HG03439 (cell line): ENCODE data around the gene TMEM120A.

Experiments
- ATAC-seq: cut with Tn5 transposase; IDR thresholded peaks from one replicate; pipeline ENCODE4 v1.9.1; 2021; ENCODE audit warnings: mild to moderate bottlenecking, moderate library complexity; ENCODE audit not compliant: unreplicated experiment

The TMEM120A gene

DNA sequence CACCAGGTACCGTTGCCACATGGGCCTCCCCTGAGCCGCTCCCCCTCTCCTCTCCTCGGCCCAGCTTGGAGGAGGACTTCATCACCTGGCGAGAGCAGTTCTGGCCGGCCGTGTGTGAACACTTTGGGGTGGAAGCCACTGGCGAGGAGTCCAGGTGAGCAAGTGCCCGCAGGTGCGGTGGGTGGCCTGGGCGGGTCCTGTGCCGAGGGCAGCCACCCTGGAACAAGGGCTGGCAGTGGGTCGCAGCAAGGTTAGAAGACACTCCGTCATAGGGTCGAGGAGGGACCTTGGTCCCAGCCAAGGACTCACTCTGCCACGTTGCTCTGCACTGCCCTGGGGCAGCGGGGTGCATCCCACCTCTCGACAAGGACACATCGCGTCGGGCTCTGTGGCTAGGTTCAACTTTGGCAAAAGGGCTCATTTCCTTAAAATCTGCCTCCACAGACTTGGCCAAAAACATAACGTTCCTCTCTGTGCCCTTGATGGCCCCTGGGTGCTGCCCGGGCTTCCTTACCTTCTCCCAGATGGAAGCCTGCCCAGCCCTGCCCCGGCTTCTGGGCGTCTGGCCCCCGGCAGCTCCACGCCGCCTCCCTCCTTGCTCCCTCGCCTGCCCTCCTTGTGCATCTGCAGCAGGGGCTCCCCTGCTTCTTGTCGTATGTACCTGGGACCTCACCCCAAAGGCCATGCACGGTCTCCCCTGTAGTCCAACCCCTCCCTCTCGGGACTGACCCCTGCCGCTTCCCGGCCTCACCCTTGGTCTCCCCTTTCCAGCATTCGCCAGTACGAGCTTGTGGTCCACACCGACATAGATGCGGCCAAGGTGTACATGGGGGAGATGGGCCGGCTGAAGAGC is 12.7 kb downstream of the TMEM120A start:
- no peak for ATAC-seq

DNA sequence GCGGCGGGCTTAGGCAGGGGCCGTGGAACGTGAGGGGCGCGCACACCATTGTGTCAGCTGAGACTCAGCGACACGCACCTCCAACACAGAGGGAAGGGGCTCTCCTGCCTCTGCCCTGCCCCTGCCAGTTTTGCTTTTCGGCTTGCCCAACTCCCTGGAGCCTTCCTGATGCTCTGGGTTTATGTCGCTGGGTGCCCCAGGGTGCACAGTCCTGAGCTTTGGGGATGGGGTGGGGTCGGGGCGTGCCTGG is 13.3 kb downstream of the TMEM120A start:
- ATAC-seq: no peak

DNA sequence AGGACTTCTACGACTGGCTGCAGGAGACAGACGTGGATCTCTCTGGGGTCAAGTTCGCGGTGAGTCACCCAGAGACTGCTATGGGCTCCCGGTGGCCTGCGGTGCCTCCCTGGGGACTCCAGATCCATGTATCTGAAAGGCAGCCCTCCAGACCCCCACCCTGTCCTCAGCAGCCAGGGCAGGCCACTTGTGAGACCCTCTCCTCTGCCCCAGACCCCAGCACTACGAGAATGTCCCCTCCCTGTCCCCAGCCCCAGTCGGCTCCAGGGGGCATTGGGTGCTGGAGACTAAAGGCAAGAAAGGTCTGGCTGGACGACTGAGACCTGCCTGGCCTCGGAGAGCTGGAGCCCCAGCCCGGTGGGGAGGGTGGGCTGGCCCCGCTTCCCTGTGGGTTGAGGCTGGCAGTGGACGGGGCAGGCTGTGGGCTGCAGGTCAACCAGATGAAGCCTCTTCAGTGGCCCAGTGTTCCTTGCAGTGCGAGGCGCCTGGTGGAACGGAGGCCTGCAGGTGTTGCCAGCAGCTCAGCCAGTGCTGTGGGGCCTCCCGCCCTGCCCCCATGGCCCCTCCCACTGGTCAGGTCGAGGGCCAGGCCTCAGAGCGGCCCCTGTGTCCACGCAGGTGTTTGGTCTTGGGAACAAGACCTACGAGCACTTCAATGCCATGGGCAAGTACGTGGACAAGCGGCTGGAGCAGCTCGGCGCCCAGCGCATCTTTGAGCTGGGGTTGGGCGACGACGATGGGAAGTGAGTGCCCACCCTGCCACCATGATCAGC is 13.8 kb downstream of the TMEM120A start:
- no peak for ATAC-seq

DNA sequence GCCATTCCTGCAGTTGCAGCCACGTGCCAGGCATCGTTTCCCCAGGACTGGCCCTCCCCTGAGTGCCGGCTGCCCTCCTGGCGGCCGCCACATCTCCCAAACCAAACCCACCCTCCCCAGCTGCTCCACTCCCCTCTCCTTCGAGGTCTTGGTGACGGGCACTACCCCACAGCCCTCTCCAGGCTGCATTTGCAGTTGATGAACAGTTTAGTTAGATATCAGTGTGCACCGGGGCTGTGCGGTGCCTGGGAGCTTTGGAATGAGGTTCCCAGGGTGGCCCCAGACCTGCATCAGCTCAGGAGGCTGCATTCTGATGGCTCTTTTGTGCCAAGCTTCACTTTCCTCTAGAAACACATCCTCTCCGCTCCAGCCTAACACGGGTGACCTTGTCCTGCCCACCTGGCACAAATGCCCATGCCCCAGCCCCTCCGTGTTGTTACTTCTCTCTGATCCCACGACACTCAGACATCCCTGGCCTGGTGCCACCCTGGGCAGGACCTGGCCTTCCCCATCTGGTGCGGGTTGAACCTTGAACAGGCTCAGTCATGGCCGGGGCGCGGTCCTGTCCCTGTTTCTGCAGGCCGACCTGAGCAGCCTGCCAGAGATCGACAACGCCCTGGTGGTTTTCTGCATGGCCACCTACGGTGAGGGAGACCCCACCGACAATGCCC is 14.5 kb downstream of the TMEM120A start:
- no peak for ATAC-seq

DNA sequence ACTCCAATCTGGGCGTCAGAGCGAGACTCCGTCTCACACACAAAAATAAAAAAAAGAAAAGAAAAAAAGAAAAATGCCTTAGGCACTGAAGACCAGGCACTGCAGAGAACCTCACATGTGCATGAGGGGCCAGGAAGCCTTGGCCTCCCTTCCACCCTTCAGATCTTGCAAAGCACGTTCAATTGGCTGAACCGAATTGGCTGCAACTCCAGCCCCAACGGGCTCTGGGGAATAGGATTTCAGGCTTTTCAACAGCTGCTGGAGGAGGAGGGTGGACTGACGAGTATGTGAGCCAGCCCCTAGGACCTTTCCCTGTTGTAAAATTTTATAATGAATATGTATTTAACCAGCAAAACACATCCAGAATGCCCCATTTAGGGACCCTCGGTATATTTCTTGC is 16.7 kb downstream of the TMEM120A start:
- ATAC-seq: no peak

DNA sequence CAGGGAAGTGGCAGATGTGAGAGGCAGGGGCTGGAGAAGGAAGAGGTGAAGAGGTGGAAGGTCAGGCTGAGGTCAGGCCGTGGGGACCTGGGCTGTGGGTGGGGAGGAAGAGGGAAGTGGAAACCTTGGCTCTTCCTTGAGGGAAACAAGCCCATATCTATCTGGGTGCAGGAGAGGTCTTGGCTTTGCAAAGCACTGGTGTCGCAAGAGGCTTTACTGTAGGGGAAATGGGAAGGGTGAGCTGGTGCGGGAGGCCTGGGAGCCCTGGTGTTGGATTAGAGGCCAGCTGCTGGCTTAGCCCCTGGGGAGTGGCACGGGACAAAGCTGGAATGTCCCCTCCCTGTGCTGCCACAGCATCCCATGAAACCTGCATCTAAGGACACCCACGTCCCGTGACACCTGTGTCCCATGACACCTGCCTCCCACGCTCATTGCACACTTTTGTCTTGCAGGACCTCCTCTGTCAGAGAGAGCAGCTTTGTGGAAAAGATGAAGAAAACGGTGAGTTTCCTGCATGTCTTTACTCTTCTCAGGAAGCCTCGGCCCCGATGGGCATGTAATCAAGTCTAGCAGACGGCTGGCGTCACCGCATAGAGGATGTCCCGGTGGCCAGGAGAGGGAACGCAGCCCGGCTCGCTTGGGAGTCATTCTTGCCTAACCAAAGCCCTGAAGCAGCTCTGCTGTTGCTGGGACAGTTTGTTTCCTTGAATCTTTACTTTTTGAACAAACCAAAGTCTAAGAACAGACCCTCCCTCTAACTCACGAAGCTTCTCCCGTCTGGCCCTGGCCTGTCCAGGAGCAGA is 22.2 kb downstream of the TMEM120A start:
- no peak for ATAC-seq

DNA sequence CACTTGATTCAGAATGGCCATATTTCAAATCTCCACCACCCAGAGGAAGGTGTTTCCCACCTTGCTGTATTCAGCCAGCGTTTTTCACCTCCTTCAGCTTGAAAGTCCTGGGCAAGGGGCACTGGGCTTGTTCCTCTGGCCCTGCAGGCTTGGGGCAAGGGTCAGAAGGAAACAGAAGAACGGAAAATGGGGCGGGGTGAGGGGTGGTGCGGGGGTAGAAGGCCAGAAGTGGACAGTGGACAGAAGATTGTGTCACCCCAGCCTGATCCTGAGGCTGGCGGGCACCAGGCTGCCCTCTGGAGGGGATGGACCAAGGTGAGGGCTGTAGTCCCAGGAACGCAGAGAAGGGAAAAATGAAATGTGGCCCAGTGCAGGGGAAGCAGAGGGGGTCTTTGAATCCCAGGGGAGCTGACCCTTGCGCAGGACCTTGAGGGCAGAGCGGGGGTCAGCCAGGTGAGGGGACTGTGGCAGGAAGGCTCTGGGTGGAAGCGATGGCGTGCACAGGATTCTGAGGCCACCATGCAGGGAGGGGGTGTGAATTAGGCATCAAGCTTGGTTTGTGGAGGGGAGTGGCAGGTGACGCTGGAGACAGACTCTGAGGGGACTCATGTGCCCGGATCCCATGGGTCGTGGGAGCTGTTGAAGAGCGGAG is 23.0 kb downstream of the TMEM120A start:
- no peak for ATAC-seq

DNA sequence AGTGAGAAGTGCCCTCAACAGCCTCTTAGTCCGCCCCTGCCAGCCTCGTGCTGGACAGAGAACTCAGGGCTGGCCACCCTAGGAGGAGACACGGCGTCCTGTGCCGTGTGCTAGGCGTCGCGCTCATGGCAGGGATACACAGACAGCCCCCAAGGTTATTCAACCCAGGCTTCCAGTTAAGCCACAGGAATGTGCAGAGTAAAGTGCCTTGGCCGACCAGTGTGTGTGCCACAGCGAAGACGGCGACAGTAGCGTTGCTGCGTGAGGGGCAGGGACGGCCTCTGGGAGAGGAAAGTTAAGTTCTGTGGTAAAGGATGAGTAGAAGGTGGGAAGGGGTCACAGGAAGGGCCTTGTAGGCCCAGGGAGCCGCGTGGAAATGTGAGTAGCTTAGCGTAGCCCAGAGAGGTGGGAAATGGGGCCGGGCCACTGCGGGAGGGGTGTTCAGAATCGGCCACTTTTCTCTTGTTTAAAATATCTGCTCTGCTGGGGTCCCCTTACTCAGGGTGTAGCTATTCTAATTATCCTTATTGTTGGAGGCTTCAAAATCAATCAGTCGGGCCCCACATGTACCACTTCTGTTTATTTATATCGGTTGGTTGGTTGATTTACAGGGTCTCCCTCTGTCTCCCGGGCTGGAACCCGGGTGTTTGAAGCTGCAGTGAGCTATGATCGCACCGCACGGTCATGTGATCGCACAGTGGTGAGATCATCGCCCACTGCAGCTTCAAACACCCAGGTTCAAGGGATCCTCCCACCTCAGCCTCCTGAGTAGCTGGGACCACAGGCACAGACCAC is 24.5 kb downstream of the TMEM120A start:
- ATAC-seq: no peak

DNA sequence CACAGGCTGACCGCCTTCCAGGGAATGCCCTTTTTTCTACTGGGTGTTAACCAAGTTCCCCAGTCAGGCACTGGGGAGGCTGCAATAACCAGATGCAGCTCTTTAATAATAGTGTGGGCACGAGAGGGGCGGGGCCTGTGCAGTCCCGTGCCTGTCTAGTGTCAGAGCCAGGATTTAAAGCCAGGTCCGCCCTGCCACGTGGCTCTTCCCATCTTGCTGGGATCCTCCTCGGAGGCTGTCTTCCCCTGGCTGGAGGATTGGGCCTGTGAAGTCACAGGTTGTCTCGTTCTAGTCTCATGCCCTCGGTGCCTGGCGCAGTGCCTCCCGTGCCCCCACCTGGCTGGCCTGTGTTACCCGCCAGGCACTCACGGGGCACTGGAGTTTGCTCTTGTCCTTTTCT is 25.2 kb downstream of the TMEM120A start:
- ATAC-seq: no peak

DNA sequence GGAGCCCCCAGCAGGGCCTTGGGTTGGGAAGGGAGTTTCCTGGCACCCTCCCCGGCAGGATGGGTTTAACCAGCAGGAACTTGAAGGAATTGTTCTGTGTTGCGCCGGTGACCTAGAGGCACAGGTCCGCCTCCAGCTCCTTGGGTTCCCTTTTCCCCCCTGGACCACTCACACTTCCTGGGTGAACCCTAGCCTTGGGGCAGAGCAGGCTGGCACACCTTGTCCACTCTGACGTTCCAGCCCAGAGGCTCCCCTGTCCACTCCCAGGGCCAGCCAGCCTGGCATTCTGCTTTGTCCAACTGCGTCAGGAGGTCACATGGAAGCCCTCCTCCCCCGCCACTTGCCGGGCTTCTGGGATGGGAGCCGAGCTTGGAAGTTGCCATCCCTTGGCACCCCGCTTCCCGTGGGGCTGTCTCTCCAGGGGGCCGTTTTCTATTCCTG is 25.8 kb downstream of the TMEM120A start:
- no peak for ATAC-seq

DNA sequence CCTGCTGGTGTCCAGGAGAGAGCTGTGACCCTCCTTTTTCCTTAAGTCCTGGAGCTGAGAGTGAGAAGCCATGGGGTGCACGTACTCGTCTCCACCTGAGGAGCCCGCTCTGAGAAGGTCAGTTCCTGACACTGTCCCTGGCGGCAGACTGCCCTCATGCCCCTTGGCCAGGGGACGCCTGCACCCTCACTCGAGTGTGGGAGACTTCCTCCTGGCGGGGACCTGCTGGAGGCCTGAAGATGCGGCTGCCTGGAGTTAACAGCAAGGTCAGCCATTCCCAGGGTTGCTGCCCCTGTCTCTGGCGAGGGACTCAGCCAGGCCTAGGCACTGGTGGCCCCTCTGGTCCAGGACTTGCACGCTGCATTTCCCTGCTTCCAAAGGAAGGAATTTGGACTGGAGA is 26.4 kb downstream of the TMEM120A start:
- no peak for ATAC-seq

DNA sequence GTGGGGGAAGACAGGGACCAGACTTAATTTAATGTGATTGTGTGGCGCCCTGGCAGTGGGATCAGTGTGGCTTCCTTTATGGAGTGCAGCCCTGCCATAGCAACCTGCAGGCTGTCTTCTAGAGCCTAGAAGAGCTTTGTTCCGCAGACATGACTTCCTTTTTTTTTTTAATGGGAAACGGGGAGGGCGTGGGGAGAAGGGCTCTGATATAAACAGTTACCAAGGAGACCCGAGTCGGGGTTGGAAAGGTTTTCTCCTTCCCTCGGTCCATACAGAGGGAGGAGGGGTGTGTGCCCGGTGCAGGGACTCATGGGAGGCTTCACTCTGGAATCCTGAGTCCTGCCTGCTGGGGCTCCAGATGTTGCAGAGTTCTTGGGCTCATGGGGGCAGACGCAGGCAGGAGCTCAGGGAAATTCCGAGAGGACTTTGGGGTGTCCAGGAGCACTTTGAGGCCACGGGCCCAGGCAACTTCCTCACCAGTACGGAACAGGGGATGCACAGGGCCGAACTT is 26.9 kb downstream of the TMEM120A start:
- ATAC-seq: no peak

DNA sequence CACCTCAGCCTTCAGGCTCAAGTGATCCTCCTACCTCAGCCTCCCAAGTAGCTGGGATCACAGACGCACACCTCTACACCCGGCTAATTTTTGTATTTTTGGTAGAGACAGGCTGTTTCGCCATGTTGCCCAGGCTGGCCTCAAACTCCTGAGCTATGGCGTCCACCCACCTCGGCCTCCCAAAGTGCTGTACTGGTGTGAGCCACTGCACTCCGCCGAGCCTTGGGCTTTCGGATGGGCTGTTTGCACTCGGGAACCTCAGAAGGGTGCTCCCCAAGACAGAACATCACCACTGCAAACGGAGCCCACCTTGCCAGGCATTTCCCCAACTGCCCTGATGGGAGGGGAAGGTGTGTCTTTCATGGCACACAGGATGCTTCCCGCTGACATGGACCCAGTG is 27.3 kb downstream of the TMEM120A start:
- no peak for ATAC-seq

DNA sequence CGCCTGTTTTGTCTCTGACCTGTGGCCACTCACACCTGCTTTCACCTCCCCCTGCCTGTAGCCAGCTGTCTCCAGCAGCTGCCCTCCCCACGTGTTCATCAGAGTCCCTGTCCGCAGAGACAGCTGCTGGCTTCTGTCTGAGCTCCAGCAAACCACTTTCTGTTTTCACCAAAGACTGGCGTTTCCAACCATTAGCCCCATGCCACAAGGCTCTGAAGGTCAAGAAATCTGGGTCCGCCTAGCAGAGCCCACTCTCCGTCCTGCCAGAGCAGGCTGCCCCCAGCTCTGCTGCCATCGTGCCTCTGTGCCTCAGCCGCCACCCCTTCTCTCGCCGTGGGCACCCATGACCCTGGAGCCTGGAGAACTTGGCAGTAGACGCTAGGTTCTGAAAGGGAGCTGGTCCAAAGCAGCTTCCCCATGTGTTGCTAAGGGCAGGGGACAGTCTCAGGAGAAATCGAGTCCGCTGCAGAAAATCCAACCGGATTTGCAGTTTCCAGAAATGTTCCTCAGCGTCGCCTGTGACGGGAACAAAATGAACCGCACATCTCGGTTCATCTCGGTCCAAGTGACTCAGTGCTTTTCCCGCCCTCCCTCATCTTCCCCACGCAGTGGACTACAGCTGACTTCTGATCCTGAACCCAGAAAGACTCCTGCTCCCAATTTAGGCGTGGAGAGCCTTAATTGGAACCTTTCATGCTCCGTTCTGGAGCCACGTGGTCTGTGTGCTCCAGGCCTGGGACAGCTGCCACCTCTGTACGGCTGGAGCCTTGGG is 28.0 kb downstream of the TMEM120A start:
- no peak for ATAC-seq

DNA sequence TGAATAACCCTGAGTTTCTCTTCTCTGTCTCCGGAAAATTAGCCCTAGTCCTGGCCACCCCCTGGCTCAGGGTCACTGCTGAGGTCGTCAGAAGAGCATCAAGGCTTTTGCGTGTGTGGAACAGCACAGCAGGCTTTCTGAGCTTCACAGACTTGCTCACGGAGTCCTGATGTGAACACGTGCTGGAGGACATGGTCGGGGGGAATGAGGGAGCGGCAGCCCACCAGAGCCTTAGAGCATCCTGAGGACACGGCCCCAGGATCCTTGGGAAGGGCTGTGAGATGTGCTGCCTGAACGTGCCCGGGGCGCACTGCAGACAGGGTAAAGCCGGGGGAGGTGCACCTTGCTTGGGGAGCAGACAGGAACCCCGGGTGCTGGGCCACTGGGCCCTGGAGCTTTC is 28.8 kb downstream of the TMEM120A start:
- ATAC-seq: no peak

DNA sequence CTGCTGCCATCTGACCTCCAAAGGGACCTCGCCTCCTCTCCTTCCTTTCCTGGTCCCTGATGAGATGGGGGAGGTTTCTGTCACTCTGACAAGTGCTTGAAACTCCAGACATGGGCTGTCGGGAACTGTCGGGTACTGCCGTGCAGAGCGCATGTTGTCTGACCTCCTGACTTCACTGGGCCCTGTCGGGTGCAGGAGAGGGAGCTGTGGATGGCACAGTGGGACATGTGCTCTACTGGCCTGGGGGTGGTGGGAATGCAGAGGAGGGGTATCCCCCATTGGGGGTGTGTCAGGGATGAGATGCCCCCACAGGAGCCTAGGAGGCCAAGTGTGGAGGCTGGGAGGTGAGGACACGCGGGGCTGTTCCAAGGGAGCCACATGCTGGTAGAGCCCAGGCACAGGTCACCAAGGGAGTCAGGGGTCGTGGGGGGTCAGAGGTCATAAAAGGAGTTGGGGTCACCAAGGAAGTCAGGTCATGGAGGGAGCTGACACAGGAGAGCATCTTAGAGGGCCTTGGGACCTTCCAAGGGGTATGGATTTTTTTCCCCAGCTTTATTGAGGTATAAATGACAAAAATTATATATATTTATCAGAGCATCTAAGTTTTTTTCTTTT is 30.9 kb downstream of the TMEM120A start:
- no peak for ATAC-seq

DNA sequence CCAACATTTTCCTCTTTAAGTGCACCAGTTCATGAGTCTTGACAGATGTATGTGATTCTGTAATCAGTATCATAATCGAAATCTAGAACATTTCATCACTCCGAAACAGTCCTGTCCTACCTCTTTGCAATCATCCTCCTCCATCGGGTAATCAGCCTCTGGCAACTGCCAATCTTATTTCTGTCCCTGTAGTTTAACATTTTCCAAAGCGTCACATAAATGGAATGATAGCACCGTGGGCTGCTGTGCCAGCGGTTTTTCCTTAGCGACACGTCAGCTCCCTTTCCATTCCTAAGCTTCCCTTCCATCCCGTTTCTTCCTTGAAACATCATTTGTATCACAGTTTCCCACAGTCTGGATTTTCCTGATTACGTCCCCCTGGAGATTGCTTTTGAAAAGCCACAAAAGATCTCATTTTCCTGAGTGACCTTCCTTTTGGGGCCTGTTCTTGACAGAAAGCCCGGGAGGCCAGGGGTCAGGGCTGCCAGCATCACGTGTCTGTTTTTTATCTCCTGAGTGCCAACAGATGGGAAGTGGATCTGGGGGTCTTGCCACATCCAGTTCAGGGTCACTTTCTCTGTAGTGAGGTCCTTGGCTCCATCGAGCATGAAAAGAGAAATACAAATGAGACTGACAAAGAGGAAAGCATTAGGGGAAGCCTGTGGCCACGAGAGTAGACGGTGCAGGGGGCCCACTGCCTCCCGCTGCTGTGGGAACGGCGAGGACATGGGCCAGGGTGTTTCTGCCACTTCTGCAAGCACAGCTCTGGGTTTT is 31.6 kb downstream of the TMEM120A start:
- no peak for ATAC-seq

DNA sequence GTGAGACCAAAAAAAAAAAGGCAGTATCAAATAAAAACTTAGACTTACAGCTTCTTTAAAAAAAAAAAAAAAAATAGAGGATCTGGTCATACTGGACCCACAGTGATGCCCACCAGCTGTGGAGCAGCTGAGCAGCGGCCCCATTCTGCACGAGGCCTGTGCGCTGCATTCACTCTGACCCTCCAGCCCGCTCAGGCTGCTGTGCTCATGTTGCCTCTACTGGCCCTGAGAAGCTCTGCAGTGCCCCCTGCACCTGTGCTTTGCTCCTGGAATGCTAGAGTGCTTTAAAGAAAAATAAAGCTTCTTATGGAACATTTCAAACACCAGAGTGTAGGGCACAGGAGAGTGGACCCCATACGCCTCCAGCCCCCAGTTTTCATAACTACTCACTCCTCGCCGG is 33.2 kb downstream of the TMEM120A start:
- ATAC-seq: no peak
